ENCODE measurements around the gene CFAP52. TPM values are rescaled to one million over a fixed set of nuclear protein-coding genes. Genes with fewer than 3 reads are reported as not detected.

The CFAP52 gene
- total RNA-seq, 1 donor from 2014 or later: not detected

- no peaks in the 10 kb centered on the region for H3K36me3 Mint-ChIP-seq (ENCODE audit: low read depth)
- H3K4me1 Mint-ChIP-seq (ENCODE audit: low read depth): peaks cover 11% of the 10 kb centered on the region
- no peak overlapping the region for H3K27ac Mint-ChIP-seq
- peaks cover 12% of the 10 kb centered on the region for H3K27me3 Mint-ChIP-seq (ENCODE audit: insufficient read depth)
- H3K9me3 Mint-ChIP-seq: peaks cover 3% of the 10 kb centered on the region
- no peak for DNase-seq (ENCODE audit: low spot score)
- intact Hi-C loops (cut with micrococcal nuclease): no loop called here
- H3K4me3 Mint-ChIP-seq: no peak overlapping the region
Measured at GRCh38 chr17:9668517-9668916, 92.1 kb downstream of the CFAP52 start.

- Mint-ChIP-seq H3K27me3 (ENCODE audit: insufficient read depth) (peaks cover 12% of the 10 kb centered on the region), H3K9me3 (no peaks in the 10 kb centered on the region), H3K36me3 (ENCODE audit: low read depth) (no peaks in the 10 kb centered on the region), H3K27ac (no peak overlapping the region), H3K4me1 (ENCODE audit: low read depth) (peaks cover 11% of the 10 kb centered on the region), H3K4me3 (no peak overlapping the region)
- DNase-seq (ENCODE audit: low spot score): no peak
- intact Hi-C loops (cut with micrococcal nuclease): no loop called here
Measured at GRCh38 chr17:9669551-9670008, 93.1 kb downstream of the CFAP52 start.

- peaks cover 11% of the 10 kb centered on the region for H3K4me1 Mint-ChIP-seq (ENCODE audit: low read depth)
- H3K27me3 Mint-ChIP-seq (ENCODE audit: insufficient read depth): peaks cover 12% of the 10 kb centered on the region
- no peak overlapping the region for H3K27ac Mint-ChIP-seq
- no peak overlapping the region for H3K4me3 Mint-ChIP-seq
- no peak for DNase-seq (ENCODE audit: low spot score)
- intact Hi-C loops (cut with micrococcal nuclease): no loop called here
- no peaks in the 10 kb centered on the region for H3K36me3 Mint-ChIP-seq (ENCODE audit: low read depth)
- no peaks in the 10 kb centered on the region for H3K9me3 Mint-ChIP-seq
Measured at GRCh38 chr17:9670596-9670995, 94.2 kb downstream of the CFAP52 start.

- DNase-seq (ENCODE audit: low spot score): no peak
Measured at GRCh38 chr17:9671559-9671958, 95.1 kb downstream of the CFAP52 start.

GRCh38 chr17:9672266-9672665 is 95.8 kb downstream of the CFAP52 start:
- H3K4me3 Mint-ChIP-seq: no peak overlapping the region
- no peak overlapping the region for H3K27ac Mint-ChIP-seq
- DNase-seq (ENCODE audit: low spot score): no peak
- H3K27me3 Mint-ChIP-seq (ENCODE audit: insufficient read depth): peaks cover 12% of the 10 kb centered on the region
- H3K4me1 Mint-ChIP-seq (ENCODE audit: low read depth): no peaks in the 10 kb centered on the region
- intact Hi-C loops (cut with micrococcal nuclease): no loop called here
- H3K36me3 Mint-ChIP-seq (ENCODE audit: low read depth): no peaks in the 10 kb centered on the region
- no peaks in the 10 kb centered on the region for H3K9me3 Mint-ChIP-seq

More at GRCh38 chr17:9671559-9671958, 95.1 kb downstream of the CFAP52 start:
- Mint-ChIP-seq H3K27me3 (ENCODE audit: insufficient read depth) (peaks cover 12% of the 10 kb centered on the region), H3K4me3 (no peak overlapping the region), H3K27ac (no peak overlapping the region), H3K4me1 (ENCODE audit: low read depth) (peaks cover 4% of the 10 kb centered on the region), H3K36me3 (ENCODE audit: low read depth) (no peaks in the 10 kb centered on the region), H3K9me3 (no peaks in the 10 kb centered on the region)
- intact Hi-C loops (cut with micrococcal nuclease): no loop called here

GRCh38 chr17:9672691-9673090 is 96.2 kb downstream of the CFAP52 start:
- intact Hi-C loops (cut with micrococcal nuclease): no loop called here
- H3K4me1 Mint-ChIP-seq (ENCODE audit: low read depth): no peaks in the 10 kb centered on the region
- H3K9me3 Mint-ChIP-seq: no peaks in the 10 kb centered on the region
- H3K4me3 Mint-ChIP-seq: no peak overlapping the region
- no peaks in the 10 kb centered on the region for H3K36me3 Mint-ChIP-seq (ENCODE audit: low read depth)
- DNase-seq (ENCODE audit: low spot score): no peak
- no peak overlapping the region for H3K27ac Mint-ChIP-seq
- peaks cover 10% of the 10 kb centered on the region for H3K27me3 Mint-ChIP-seq (ENCODE audit: insufficient read depth)

- H3K4me3 Mint-ChIP-seq: no peak overlapping the region
- no peak overlapping the region for H3K27ac Mint-ChIP-seq
- H3K27me3 Mint-ChIP-seq (ENCODE audit: insufficient read depth): no peaks in the 10 kb centered on the region
- no peaks in the 10 kb centered on the region for H3K4me1 Mint-ChIP-seq (ENCODE audit: low read depth)
- peaks cover 15% of the 10 kb centered on the region for H3K9me3 Mint-ChIP-seq
- H3K36me3 Mint-ChIP-seq (ENCODE audit: low read depth): no peaks in the 10 kb centered on the region
- intact Hi-C loops (cut with micrococcal nuclease): no loop called here
- DNase-seq (ENCODE audit: low spot score): no peak
Measured at GRCh38 chr17:9676084-9676483, 99.6 kb downstream of the CFAP52 start.

GRCh38 chr17:9676820-9677310 is 100.4 kb downstream of the CFAP52 start:
- H3K4me3 Mint-ChIP-seq: no peak overlapping the region

GRCh38 chr17:9677411-9677810 is 101.0 kb downstream of the CFAP52 start:
- DNase-seq (ENCODE audit: low spot score): no peak
- intact Hi-C loops (cut with micrococcal nuclease): no loop called here
- Mint-ChIP-seq H3K4me1 (ENCODE audit: low read depth) (no peaks in the 10 kb centered on the region), H3K9me3 (peaks cover 15% of the 10 kb centered on the region), H3K4me3 (no peak overlapping the region), H3K27ac (no peak overlapping the region), H3K27me3 (ENCODE audit: insufficient read depth) (no peaks in the 10 kb centered on the region), H3K36me3 (ENCODE audit: low read depth) (no peaks in the 10 kb centered on the region)

More at GRCh38 chr17:9676820-9677310, 100.4 kb downstream of the CFAP52 start:
- no peaks in the 10 kb centered on the region for H3K4me1 Mint-ChIP-seq (ENCODE audit: low read depth)
- no peaks in the 10 kb centered on the region for H3K36me3 Mint-ChIP-seq (ENCODE audit: low read depth)
- H3K9me3 Mint-ChIP-seq: peaks cover 15% of the 10 kb centered on the region
- no peak overlapping the region for H3K27ac Mint-ChIP-seq
- no peak for DNase-seq (ENCODE audit: low spot score)
- no peaks in the 10 kb centered on the region for H3K27me3 Mint-ChIP-seq (ENCODE audit: insufficient read depth)
- intact Hi-C loops (cut with micrococcal nuclease): no loop called here

GRCh38 chr17:9677896-9678295 is 101.5 kb downstream of the CFAP52 start:
- Mint-ChIP-seq H3K36me3 (ENCODE audit: low read depth) (no peaks in the 10 kb centered on the region), H3K27ac (no peak overlapping the region), H3K4me3 (no peak overlapping the region), H3K27me3 (ENCODE audit: insufficient read depth) (no peaks in the 10 kb centered on the region), H3K4me1 (ENCODE audit: low read depth) (no peaks in the 10 kb centered on the region), H3K9me3 (peaks cover 15% of the 10 kb centered on the region)
- intact Hi-C loops (cut with micrococcal nuclease): no loop called here
- no peak for DNase-seq (ENCODE audit: low spot score)

- Mint-ChIP-seq H3K4me1 (ENCODE audit: low read depth) (no peaks in the 10 kb centered on the region), H3K9me3 (peaks cover 10% of the 10 kb centered on the region), H3K4me3 (no peak overlapping the region), H3K27me3 (ENCODE audit: insufficient read depth) (no peaks in the 10 kb centered on the region), H3K36me3 (ENCODE audit: low read depth) (no peaks in the 10 kb centered on the region), H3K27ac (no peak overlapping the region)
- no peak for DNase-seq (ENCODE audit: low spot score)
- intact Hi-C loops (cut with micrococcal nuclease): no loop called here
Measured at GRCh38 chr17:9684955-9685621, 108.6 kb downstream of the CFAP52 start.
